ENCODE results near the gene INVS.

- TF ChIP-seq, protein P1, sequence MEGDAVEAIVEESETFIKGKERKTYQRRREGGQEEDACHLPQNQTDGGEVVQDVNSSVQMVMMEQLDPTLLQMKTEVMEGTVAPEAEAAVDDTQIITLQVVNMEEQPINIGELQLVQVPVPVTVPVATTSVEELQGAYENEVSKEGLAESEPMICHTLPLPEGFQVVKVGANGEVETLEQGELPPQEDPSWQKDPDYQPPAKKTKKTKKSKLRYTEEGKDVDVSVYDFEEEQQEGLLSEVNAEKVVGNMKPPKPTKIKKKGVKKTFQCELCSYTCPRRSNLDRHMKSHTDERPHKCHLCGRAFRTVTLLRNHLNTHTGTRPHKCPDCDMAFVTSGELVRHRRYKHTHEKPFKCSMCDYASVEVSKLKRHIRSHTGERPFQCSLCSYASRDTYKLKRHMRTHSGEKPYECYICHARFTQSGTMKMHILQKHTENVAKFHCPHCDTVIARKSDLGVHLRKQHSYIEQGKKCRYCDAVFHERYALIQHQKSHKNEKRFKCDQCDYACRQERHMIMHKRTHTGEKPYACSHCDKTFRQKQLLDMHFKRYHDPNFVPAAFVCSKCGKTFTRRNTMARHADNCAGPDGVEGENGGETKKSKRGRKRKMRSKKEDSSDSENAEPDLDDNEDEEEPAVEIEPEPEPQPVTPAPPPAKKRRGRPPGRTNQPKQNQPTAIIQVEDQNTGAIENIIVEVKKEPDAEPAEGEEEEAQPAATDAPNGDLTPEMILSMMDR (IDR thresholded peaks at IDR 0.05) = no peak
- TF ChIP-seq POLR2A (IDR thresholded peaks at IDR 0.05) = no peak
Measured at GRCh38 chr9:100308965-100309564, 210.0 kb downstream of the INVS start.

Data from testis (tissue), 2 donors.